ENCODE measurements around the gene GALNT2. TPM values are rescaled to one million over a fixed set of nuclear protein-coding genes. Genes with fewer than 3 reads are reported as not detected.

Gene GALNT2
- total and polyA plus RNA-seq, 2 experiments from 2014 or later = 17.8 to 48.3 TPM

DNA sequence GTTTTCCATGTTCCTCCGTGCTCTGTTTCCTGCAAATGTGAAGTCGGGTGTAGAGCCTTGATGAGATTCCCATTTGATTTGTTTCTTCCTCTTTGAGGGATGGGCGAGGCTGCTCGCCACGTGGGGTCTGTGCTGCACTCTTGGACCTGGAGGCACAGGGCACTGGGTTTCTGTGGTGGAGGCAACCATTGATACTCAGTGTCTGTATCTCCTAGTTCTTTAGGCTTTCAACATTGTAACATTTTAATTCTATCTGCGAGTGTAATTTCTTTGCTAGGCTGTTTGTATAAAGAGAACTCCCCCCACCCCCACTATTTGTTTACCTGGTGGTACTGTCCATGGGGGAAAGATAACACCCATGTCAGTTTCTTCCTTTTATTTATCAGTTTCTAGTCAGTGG, 52.3 kb downstream of the GALNT2 start:
- no peaks in the 10 kb centered on the region for H3K9me3 Mint-ChIP-seq
- Histone ChIP-seq H4K20me1 (replicated peaks; ENCODE audit: insufficient read depth) (no peaks in the 10 kb centered on the region; the same call in 1 of the 2 replicates), H3K4me3 (no peak overlapping the region), H3K9me2 (ENCODE audit: insufficient read depth) (no peaks in the 10 kb centered on the region; the same call in 1 of the 2 replicates), H3F3A (replicated peaks; ENCODE audit: low read depth) (no peaks in the 10 kb centered on the region), H3K27me3 (ENCODE audit: insufficient read depth) (no peaks in the 10 kb centered on the region), H3K4me2 (no peak overlapping the region), H3K4me1 (ENCODE audit: insufficient read depth) (0 out of 2 replicates have a peak, but pooled peaks cover 10% of the 10 kb centered on the region), H3K27ac (ENCODE audit: low read depth) (no peak overlapping the region), H3K79me2 (replicated peaks; ENCODE audit: insufficient read depth) (peaks cover 77% of the 10 kb centered on the region), H2AFZ (no peak overlapping the region), H3K36me3 (ENCODE audit: insufficient read depth) (no peaks in the 10 kb centered on the region)
- DNase-seq (ENCODE audit: low spot score) (no peak), ATAC-seq (no peak)
- H3K36me3 Mint-ChIP-seq (ENCODE audit: low read depth) = peaks cover under 1% of the 10 kb centered on the region; the same call in 2 of the 3 replicates
- H3K4me1 Mint-ChIP-seq = peaks cover 38% of the 10 kb centered on the region
- no peak overlapping the region for H3K4me3 Mint-ChIP-seq
- TF ChIP-seq, protein P1, sequence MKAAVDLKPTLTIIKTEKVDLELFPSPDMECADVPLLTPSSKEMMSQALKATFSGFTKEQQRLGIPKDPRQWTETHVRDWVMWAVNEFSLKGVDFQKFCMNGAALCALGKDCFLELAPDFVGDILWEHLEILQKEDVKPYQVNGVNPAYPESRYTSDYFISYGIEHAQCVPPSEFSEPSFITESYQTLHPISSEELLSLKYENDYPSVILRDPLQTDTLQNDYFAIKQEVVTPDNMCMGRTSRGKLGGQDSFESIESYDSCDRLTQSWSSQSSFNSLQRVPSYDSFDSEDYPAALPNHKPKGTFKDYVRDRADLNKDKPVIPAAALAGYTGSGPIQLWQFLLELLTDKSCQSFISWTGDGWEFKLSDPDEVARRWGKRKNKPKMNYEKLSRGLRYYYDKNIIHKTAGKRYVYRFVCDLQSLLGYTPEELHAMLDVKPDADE (IDR thresholded peaks at IDR 0.05) = no peak
- TF ChIP-seq NANOG (IDR thresholded peaks at IDR 0.05; ENCODE audit: borderline replicate concordance) (no peak), CREB1 (CRISPR knock-in tag; IDR thresholded peaks at IDR 0.05; ENCODE audit: low read depth) (no peak), JUNB (IDR thresholded peaks at IDR 0.05; ENCODE audit: unreplicated experiment) (no peak), ZNF331 (CRISPR knock-in tag; IDR thresholded peaks at IDR 0.05; ENCODE audit: low read depth) (no peak), ZNF114 (CRISPR knock-in tag; IDR thresholded peaks at IDR 0.05) (no peak), EZH2phosphoT487 (IDR thresholded peaks at IDR 0.05; ENCODE audit: unreplicated experiment) (no peak), EZH2 (IDR thresholded peaks at IDR 0.05; ENCODE audit: low read depth, unreplicated experiment) (no peak), POLR2AphosphoS5 (IDR thresholded peaks at IDR 0.05; ENCODE audit: low read depth) (no peak), STAT1 (IDR thresholded peaks at IDR 0.05; ENCODE audit: unreplicated experiment) (no peak)
- TF ChIP-seq, protein P2, sequence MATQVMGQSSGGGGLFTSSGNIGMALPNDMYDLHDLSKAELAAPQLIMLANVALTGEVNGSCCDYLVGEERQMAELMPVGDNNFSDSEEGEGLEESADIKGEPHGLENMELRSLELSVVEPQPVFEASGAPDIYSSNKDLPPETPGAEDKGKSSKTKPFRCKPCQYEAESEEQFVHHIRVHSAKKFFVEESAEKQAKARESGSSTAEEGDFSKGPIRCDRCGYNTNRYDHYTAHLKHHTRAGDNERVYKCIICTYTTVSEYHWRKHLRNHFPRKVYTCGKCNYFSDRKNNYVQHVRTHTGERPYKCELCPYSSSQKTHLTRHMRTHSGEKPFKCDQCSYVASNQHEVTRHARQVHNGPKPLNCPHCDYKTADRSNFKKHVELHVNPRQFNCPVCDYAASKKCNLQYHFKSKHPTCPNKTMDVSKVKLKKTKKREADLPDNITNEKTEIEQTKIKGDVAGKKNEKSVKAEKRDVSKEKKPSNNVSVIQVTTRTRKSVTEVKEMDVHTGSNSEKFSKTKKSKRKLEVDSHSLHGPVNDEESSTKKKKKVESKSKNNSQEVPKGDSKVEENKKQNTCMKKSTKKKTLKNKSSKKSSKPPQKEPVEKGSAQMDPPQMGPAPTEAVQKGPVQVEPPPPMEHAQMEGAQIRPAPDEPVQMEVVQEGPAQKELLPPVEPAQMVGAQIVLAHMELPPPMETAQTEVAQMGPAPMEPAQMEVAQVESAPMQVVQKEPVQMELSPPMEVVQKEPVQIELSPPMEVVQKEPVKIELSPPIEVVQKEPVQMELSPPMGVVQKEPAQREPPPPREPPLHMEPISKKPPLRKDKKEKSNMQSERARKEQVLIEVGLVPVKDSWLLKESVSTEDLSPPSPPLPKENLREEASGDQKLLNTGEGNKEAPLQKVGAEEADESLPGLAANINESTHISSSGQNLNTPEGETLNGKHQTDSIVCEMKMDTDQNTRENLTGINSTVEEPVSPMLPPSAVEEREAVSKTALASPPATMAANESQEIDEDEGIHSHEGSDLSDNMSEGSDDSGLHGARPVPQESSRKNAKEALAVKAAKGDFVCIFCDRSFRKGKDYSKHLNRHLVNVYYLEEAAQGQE (IDR thresholded peaks at IDR 0.05; ENCODE audit: unreplicated experiment) = no peak
- TF ChIP-seq, protein P3, sequence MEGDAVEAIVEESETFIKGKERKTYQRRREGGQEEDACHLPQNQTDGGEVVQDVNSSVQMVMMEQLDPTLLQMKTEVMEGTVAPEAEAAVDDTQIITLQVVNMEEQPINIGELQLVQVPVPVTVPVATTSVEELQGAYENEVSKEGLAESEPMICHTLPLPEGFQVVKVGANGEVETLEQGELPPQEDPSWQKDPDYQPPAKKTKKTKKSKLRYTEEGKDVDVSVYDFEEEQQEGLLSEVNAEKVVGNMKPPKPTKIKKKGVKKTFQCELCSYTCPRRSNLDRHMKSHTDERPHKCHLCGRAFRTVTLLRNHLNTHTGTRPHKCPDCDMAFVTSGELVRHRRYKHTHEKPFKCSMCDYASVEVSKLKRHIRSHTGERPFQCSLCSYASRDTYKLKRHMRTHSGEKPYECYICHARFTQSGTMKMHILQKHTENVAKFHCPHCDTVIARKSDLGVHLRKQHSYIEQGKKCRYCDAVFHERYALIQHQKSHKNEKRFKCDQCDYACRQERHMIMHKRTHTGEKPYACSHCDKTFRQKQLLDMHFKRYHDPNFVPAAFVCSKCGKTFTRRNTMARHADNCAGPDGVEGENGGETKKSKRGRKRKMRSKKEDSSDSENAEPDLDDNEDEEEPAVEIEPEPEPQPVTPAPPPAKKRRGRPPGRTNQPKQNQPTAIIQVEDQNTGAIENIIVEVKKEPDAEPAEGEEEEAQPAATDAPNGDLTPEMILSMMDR (conservative IDR thresholded peaks at IDR 0.05; ENCODE audit: low read depth in 2 of 2) = no peak
- TF ChIP-seq, protein P4, sequence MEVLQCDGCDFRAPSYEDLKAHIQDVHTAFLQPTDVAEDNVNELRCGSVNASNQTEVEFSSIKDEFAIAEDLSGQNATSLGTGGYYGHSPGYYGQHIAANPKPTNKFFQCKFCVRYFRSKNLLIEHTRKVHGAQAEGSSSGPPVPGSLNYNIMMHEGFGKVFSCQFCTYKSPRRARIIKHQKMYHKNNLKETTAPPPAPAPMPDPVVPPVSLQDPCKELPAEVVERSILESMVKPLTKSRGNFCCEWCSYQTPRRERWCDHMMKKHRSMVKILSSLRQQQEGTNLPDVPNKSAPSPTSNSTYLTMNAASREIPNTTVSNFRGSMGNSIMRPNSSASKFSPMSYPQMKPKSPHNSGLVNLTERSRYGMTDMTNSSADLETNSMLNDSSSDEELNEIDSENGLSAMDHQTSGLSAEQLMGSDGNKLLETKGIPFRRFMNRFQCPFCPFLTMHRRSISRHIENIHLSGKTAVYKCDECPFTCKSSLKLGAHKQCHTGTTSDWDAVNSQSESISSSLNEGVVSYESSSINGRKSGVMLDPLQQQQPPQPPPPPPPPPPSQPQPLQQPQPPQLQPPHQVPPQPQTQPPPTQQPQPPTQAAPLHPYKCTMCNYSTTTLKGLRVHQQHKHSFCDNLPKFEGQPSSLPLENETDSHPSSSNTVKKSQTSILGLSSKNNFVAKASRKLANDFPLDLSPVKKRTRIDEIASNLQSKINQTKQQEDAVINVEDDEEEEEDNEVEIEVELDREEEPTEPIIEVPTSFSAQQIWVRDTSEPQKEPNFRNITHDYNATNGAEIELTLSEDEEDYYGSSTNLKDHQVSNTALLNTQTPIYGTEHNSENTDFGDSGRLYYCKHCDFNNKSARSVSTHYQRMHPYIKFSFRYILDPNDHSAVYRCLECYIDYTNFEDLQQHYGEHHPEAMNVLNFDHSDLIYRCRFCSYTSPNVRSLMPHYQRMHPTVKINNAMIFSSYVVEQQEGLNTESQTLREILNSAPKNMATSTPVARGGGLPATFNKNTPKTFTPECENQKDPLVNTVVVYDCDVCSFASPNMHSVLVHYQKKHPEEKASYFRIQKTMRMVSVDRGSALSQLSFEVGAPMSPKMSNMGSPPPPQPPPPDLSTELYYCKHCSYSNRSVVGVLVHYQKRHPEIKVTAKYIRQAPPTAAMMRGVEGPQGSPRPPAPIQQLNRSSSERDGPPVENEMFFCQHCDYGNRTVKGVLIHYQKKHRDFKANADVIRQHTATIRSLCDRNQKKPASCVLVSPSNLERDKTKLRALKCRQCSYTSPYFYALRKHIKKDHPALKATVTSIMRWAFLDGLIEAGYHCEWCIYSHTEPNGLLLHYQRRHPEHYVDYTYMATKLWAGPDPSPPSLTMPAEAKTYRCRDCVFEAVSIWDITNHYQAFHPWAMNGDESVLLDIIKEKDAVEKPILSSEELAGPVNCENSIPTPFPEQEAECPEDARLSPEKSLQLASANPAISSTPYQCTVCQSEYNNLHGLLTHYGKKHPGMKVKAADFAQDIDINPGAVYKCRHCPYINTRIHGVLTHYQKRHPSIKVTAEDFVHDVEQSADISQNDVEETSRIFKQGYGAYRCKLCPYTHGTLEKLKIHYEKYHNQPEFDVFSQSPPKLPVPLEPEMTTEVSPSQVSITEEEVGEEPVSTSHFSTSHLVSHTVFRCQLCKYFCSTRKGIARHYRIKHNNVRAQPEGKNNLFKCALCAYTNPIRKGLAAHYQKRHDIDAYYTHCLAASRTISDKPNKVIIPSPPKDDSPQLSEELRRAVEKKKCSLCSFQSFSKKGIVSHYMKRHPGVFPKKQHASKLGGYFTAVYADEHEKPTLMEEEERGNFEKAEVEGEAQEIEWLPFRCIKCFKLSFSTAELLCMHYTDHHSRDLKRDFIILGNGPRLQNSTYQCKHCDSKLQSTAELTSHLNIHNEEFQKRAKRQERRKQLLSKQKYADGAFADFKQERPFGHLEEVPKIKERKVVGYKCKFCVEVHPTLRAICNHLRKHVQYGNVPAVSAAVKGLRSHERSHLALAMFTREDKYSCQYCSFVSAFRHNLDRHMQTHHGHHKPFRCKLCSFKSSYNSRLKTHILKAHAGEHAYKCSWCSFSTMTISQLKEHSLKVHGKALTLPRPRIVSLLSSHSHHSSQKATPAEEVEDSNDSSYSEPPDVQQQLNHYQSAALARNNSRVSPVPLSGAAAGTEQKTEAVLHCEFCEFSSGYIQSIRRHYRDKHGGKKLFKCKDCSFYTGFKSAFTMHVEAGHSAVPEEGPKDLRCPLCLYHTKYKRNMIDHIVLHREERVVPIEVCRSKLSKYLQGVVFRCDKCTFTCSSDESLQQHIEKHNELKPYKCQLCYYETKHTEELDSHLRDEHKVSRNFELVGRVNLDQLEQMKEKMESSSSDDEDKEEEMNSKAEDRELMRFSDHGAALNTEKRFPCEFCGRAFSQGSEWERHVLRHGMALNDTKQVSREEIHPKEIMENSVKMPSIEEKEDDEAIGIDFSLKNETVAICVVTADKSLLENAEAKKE (CRISPR knock-in tag; IDR thresholded peaks at IDR 0.05) = no peak
- H3K27ac Mint-ChIP-seq = peak overlapping the region; percentile 37; the same call in 1 of the 2 replicates
- H3K27me3 Mint-ChIP-seq (ENCODE audit: insufficient read depth, low read depth, poor library complexity) = peaks cover 7% of the 10 kb centered on the region

All from GM23338 (cell line).